T1000 (cell line): Measurements from ENCODE around the gene FAN1.
A peak's percentile ranks its signal among the peaks of the same experiment; 100 is the strongest.

ENCODE experiments used
- DNase-seq: peaks from one replicate; lab custom pipeline; 2025; ENCODE audit warnings: mixed read lengths; lab: John Stamatoyannopoulos, UW

The FAN1 gene

DNA sequence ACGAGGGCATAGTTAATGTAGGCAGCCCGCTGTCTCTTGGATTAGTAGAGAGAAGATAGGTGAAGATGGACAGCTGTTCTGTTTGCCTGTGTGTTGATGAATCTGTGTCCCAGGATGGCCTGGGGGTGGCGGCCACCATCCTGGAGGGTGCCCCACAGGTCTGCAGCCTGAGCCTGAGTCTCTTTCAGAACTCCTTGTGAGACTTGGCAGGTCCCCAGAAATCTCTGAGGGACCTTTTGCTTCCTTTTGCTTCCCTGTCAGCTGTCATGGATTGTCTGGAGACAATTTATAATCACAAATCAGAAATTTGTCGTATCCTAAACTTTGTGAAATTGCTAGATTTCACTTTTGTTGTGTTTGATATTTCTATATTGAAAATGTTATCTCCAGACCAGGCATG lies 17.4 kb downstream of the FAN1 start:
- DNase-seq: no peak

DNA sequence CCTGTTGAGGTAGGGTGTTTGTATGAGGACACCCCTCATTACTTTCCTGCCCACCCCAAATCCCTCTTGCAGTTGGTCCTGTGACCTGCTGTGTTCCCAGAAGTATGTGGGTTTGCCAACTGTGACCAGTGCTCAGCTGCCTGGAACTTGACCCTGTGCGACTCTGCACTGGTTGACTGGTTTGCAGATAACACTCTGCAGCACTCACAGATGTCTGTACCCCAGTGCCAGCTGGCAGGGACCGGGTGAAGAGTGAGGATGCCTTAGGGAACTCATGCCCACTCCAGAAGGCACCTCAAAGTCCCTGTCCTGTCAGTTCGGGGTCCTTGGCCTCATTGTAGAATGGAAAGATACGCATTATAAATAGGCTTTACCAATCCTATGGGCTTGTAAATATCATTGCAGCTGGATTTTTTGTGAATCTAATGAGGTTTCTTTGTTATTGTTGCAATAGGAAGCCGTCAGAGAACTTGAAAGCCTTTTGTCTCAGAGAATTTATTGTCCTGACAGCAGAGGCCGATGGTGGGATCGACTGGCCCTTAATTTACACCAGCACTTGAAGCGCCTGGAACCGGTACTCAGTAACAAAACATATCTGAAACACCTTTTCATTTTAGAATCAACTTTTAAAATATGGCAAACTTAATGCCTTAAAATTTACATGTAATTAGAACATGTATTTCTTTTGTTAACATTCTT lies 18.2 kb downstream of the FAN1 start:
- DNase-seq: no peak

DNA sequence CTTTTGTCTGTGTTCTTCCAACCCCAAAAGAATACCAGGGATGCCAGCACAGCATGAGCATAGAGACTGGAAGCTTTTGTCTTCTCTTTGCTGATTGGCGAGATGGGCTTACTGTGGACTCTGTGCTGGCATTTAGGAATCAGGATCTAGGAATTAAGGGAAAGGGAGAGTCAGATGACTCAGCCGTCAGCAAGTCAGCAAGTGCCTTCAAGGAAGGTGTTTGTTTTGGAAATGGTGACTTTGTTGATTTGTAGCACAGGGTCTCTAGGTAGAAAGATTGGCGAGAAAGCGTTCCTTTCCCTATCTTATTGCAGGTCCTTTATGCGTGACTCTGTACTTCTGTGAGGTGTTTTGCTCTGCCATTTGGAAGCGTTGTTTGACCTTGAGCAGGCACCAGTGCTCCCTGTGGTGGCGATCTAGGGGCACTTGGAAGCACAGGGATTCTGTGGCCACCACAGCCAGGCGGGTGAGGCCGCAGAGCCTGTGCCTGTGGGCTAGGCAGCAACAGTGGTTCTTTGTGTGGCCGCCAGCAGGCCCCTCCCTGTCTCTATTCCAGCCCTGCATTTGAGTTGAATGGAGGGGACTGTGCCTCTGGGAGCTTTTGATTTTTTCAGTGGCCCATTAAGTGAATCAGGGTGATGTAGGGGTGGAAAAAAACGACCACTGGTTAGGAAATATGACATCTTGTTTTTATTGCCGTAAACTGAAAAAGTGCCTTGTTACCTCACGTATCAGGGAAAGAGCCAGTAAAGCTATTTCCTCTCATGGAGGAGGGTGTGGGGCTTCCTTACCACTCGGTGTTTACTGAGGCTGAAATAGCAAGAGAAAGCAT lies 19.0 kb downstream of the FAN1 start:
- no peak for DNase-seq

DNA sequence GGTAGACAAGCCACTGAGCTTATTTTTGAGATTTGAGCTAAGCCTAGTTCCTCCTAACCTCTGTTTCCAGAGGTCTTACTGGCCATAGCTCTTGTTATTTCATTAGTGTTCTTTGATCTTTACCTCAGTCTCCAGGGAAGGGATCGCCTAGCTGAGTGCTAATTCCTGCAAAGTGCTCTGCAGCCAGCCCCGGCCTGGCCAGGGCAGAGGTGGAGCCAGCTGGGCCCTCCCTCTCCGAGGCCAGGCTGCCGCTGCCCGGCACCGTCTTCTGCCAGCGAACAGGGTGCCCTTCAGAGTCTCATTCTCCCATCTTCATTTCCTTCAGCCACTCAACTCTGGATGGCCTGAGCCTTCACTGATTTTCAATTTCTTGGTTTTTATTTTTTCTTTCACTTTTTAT lies 19.7 kb downstream of the FAN1 start:
- no peak for DNase-seq

DNA sequence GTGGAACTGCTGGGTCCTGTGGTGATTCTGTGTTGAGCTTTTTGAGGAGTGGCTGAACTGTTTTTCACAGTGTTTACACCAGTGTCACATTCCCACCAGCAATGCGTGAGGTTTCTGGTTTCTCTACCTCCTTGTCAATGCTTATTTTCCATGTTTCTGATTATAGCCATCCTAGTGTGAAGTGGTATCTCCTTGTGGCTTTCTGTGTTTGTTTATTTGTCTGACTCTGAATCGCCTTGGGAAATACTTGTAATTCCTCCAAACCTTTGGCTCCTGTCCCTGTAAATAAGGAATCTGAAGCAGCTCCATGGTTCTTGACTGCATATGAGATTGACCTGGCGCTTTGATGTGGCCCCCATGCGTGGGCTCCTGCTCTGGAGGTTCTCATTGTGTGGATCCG lies 20.6 kb downstream of the FAN1 start:
- no peak for DNase-seq

DNA sequence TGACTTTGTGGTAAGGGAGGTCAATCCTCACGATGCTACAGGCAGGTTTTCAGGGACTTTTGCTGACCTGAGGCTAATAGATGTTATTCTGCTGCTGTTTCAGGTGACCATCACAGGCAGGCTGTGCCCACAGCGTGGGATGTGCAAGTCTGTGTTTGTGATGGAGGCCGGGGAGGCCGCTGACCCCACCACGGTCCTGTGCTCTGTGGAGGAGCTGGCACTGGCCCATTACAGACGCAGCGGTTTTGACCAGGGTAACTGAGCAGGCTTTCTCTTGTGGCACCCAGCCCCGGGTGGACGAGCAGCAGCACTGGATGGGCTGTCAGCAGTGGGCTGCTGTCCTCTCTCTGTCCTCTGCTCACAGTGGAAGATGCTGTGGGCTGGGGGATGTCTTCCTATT lies 22.0 kb downstream of the FAN1 start:
- no peak for DNase-seq

DNA sequence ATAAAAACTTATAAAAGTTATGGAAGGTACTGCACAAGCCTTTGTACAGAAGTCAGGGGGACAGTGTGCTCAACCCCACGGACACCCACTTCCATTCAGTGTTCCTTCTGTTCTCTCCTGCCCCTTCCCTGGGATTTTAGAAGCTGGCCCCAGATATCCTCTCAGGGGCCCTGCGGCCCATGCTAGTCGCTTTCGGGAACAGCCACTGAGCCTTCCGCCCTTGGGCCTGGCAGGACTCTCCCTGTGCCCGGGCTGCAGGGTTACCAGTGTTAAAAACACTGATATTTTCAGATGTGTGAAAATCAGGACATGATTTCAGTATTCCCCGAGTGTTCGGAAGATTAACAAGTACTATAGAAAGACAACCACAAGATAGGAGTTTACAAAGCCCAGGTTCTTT lies 22.4 kb downstream of the FAN1 start:
- no peak for DNase-seq

DNA sequence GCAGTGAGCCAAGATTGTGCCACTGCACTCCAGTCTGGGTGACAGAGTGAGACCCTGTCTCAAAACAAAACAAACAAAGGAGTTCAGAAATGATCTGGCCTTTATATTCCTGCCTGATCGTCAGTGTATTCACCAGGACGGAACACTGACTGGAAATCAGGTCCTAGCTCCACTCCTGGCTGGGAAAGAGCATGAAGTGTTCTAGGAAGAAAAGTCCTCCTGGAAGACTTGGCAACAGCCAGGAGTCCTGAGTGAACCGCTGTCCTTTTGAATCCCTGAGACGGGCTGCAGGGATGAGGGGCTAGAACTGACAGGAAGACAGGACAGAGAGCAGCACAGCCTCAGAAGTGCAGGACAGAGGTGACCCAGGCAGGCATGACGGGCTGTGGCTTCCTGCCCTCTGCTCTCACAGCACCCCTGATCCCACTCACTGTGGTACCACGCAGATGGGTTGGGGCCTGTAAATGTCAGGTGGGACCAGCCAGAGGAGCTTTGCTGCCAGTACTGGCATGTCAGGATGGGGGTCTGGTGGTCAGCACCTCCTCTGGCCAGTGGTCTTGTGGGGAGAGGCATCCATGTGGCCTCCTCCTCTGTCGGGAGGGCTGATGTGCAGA lies 23.5 kb downstream of the FAN1 start:
- DNase-seq: no peak

DNA sequence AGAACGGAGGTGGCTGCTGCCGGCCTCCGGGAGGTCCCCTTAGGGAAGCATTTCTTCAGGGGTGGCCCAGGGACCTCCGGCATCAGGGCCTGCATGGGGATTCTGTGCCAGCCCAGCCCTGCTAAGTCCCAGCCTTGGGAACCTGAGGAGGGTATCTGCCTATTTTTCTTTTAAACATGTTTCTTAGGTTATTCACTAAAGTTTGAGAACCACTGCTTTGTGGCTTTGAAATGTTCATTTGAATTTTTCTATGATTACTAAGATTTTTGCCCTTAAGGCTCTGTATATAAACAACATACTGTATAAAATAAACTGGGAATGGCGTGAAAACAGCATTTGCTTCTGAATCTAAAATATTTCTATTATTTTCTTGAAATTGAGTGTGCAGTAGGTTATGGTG lies 24.4 kb downstream of the FAN1 start:
- no peak for DNase-seq

DNA sequence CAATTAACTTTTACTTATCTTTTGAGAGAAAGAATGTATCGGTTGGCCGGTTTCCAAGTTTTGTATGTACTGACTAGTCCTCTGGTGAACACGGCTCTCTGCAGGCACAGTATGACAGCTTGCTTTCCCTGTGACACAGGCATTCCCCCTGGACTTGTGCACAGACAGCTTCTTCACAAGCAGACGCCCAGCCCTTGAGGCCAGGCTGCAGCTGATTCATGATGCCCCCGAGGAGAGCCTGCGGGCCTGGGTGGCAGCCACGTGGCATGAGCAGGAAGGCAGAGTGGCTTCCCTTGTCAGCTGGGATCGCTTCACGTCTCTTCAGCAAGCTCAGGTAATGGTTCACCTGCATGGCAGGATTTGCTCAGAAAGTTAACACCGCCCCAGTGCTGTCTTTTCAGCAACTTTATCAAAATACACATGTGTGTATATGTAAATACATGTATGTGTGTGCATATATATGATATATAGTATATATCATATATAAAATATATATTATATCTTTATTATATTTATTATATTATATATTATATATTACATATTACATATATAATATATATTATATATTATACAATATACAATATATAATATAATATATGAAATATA lies 25.5 kb downstream of the FAN1 start:
- DNase-seq: no peak

DNA sequence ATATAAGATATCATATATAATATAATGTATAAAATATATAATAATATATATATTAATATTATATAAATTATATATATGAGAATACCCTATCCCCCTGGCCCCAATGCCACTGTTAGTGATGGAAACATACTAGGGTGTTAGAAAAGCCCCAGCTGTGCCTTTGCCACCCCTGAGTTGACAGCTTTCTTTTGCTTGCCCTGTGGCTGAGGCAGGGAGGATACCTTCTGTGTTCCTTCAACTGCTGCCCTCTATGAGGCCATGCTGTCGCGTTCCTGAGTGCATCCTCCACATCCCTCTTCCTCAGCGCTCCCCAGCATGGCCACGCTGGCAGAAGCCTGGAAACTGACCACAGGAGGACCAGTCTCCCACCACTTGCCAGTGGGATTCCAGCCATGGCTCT lies 26.3 kb downstream of the FAN1 start:
- DNase-seq: no peak

DNA sequence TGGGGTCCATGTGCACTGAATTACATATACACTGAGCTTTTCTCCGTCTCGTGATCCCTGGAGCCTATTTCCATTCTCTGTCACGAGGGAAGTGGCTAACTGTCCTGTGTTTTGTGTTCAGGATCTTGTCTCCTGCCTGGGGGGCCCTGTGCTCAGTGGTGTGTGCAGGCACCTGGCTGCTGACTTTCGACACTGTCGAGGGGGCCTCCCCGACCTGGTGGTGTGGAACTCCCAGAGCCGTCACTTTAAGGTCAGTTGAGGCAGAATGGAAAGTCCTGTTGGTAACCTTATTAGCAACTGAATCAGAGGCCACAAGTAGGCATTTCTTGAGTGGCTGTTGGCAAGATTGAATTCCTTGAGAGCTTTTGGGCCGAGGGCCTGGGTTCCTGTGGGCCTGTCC lies 26.7 kb downstream of the FAN1 start:
- DNase-seq: no peak

DNA sequence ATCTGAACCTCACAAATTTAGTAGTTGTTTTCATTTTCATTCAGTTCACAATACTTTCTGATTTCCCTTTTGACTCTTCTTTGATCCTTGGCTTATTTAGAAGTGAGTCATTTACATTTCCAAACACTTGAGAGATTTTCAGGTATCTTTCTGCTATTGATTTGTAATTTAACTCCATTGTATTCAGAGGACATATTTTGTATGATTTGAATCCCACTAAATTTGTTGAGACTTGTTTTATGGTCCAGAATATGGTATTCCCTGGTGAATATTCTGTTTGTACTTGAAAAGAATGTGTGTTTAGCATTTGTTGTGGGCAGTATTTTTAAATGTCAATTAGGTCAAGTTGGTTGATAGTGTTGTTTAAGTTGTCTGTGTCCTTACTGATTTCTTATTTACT lies 29.6 kb downstream of the FAN1 start:
- DNase-seq: no peak

DNA sequence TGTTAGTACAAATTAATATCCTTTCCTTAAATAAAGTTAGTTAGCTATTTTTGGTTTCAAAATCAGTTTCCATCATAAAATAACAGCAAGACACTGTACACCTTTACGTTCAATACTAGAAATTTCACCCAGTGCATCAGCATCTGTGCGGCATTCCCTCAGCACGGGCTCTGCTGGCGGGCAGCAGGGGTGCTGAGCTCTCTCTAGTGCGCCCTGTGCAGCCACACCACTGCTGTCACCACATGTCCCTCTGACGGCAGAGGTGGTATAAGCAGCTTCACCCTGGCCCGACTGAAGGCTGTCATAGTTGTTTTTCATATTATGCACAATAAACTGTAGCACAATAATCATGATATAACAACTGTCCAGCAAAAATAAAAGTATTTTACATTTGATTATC lies 35.4 kb downstream of the FAN1 start:
- DNase-seq: no peak

DNA sequence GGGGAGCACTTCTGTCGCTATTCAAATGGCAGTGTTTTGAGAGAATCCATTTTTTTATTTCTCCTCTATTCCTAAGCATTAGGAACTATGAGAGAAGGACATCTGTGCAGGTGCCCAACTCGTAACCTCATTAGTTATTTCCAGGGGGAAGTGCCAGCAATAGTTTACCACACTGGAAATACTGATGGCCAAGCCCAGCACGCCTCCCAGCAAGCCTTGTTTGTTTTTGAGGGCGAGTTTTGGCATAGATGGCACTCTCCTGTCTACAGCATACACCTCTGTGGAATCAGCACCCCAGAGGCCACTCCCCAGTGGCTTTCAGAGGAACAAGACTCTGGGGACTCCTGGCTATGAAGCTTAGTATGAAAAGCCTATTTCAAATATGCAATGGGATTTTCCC lies 36.6 kb downstream of the FAN1 start:
- DNase-seq: no peak

DNA sequence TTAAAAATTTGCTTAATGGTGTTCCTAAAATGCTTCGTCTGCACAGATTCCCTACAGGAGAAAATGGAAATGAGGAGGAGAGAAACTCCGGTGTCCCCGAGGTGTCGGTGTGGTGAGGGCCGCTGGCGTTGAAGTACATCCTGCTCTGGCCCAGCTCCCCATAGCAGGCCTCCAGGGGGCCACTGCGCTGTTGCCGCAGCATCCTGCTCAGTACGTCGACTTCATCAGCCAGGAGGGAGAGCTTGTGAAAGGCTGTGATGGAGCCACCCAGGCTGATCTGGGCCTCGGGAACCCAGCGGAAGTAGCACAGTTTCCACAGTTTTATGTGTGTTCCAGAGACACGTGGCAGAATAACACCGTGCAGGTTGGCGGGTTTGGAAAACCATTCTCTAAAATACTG lies 37.8 kb downstream of the FAN1 start:
- DNase-seq: no peak

DNA sequence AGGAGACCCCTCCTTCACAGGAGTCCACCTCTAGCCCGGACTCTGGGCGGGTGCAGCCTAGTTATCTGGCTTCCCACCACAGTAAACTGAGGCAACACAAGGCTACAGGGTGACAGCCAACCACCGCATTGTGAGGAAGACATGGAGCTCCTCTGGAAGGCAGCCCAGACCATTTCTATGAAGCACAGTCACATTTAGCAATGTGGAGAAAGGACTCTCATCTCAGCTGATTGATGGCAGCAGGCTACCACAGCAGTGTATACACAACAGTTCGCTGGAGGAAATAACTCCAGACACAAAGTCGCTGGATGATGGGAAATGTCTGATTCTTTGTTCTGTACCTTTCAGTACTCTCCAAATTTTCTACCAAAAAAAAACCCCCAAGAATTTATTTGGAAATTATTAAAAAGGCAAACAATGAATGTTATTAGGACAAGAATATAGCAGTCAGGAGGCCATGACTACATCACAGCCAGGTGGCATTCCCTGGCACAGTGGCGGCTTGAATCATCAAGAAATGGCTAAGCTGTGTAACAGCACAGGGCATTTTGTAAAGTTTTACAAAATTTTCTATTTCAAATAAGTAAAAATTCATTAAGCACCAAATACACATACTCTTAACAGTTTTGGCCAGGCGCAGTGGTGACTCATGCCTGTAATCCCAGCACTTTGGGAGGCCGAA lies 40.1 kb downstream of the FAN1 start:
- no peak for DNase-seq

DNA sequence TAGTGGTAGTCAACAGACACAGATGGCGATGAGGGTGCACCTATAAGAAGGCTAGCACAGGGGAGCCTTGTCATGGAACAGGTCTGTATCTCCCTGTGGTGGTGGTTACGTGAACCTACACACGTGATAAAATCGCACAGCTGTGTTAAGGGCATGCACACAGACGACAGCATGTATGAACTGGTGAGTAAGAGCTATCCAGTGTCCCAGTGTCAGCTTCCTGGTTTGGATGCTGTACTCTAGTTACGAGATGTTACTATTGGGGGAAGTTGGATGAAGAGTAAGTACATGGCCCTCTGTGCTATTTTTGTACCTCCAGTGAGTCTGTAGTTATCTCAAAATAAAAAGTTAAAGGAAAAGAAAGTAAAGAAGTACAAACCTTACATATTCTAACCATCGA lies 49.5 kb downstream of the FAN1 start:
- no peak for DNase-seq

DNA sequence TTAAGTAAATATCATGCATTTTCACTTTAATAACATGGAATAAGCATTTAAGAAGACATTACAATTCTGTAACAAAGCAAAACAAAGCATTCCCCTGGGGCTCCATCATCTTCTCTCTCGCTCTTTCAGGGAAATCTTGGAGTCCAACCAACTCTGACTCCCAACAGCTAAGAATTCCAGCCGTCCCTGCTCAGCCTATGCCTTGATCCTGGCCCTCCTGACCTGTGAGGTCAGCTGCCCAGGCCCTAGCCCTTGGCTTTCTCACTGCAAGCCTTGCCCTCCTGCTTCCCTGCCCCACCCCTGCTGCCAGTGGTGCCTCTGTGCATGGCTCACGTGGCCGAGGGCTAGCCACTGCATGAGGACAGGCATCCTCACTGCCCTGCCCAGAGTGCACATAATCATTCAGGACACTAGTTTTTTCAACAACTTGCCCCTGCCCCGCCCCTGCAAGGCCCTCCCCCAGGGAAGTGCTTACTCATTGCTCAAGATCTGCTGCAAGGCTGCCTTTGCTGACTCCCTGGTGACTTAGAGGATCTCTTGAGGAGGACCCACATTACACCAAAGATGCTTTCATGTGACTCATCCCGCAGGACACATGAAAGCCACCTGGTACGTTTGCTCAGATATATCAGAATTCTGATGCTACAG lies 50.1 kb downstream of the FAN1 start:
- DNase-seq: peak; percentile 80

DNA sequence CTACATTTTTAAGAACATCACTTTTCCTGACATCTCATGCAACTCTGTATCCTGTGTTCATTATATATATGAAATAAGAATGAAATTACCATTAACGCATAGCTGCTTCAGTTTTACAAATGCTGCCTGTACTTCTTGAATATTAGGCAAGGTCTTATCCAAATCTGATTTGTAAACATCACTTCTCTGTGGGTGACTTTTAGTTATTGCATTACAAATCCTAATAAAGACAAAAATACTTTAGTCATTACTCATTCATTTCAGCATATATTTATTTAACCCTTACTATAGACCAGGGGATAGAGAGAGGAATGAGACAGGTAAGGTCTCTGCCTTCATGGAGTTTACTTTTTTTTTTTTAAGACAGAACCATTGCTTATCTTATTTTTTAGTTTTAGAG lies 51.0 kb downstream of the FAN1 start:
- no peak for DNase-seq

DNA sequence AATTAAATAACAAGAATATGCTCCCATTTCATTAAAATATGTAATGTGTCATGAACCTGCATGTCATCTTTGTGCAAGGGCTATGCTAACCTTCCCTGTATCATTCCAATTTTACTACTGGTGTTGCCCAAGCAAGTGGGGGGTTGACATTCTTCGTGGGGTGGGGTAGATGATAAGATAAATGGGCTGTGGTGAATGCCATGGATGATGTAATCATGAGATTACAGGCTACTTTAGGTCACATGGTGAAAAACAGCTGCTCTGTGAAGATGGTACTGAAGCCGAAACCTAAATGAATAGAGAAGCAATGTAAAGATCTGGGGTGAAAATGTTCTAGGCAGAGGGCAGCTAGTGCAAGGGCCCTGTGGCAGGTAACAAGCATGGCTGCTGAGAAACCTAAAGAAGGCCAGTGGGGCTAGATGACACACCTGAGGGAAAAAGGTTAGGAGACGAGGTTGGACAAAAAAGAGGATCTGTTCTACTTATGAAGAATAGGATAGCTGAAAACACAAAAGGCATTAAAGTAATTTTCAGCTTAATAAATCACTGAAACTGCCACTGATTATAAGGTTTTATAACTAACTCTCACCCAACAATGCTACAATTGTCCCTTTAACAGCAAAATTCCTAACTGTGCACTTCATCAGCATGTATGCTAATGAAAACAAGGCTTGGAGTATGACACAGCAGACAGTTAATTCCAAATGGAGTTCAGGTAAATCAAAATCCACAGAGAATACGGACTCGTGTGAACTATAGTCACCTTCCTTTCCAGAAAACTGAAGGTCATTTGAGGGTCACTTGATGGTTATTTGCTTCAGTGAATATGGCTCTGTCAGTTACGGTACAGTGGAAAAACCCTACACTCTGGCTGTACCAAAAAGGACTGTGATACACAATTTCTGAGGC lies 52.8 kb downstream of the FAN1 start:
- DNase-seq: no peak
